GM19035 (cell line): ENCODE results near the gene CLINT1.

Experiments used
- ATAC-seq: cut with Tn5 transposase; IDR thresholded peaks from one replicate; pipeline ENCODE4 v1.9.1; 2021; ENCODE audit not compliant: unreplicated experiment

The CLINT1 gene

GRCh38 chr5:157821822-157822622, 36.9 kb downstream of the CLINT1 start:
- no peak for ATAC-seq

GRCh38 chr5:157821405-157821804, 37.5 kb downstream of the CLINT1 start:
- no peak for ATAC-seq

GRCh38 chr5:157820593-157821252, 38.2 kb downstream of the CLINT1 start:
- no peak for ATAC-seq

GRCh38 chr5:157819502-157820115, 39.3 kb downstream of the CLINT1 start:
- ATAC-seq = no peak

- ATAC-seq = no peak
Measured at GRCh38 chr5:157818368-157818767, 40.6 kb downstream of the CLINT1 start.

GRCh38 chr5:157817928-157818327, 41.0 kb downstream of the CLINT1 start:
- ATAC-seq = no peak

- ATAC-seq = no peak
Measured at GRCh38 chr5:157817387-157817702, 41.6 kb downstream of the CLINT1 start.

GRCh38 chr5:157816682-157817386, 42.1 kb downstream of the CLINT1 start:
- ATAC-seq = no peak

- ATAC-seq = no peak
Measured at GRCh38 chr5:157812086-157812485, 46.9 kb downstream of the CLINT1 start.

GRCh38 chr5:157808043-157808442, 50.9 kb downstream of the CLINT1 start:
- no peak for ATAC-seq

GRCh38 chr5:157802736-157803135, 56.2 kb downstream of the CLINT1 start:
- ATAC-seq = no peak

GRCh38 chr5:157800137-157800536, 58.8 kb downstream of the CLINT1 start:
- no peak for ATAC-seq

GRCh38 chr5:157799578-157799977, 59.4 kb downstream of the CLINT1 start:
- no peak for ATAC-seq

GRCh38 chr5:157793301-157793700, 65.6 kb downstream of the CLINT1 start:
- no peak for ATAC-seq

GRCh38 chr5:157785801-157786200, 73.1 kb downstream of the CLINT1 start:
- ATAC-seq = no peak

- no peak for ATAC-seq
Measured at GRCh38 chr5:157779221-157779620, 79.7 kb downstream of the CLINT1 start.

- no peak for ATAC-seq
Measured at GRCh38 chr5:157778121-157778805, 80.7 kb downstream of the CLINT1 start.

- ATAC-seq = no peak
Measured at GRCh38 chr5:157772127-157772526, 86.8 kb downstream of the CLINT1 start.

- ATAC-seq = no peak
Measured at GRCh38 chr5:157770665-157771064, 88.3 kb downstream of the CLINT1 start.

GRCh38 chr5:157767689-157768088, 91.3 kb downstream of the CLINT1 start:
- no peak for ATAC-seq

GRCh38 chr5:157766902-157767301, 92.0 kb downstream of the CLINT1 start:
- no peak for ATAC-seq
